Neural cell (in vitro differentiated cells): Measurements from ENCODE around the gene DIAPH2. TPM values are rescaled to one million over a fixed set of nuclear protein-coding genes. Genes with fewer than 3 reads are reported as not detected.

Experiments
- H2AFZ ChIP-seq: fragments of 200-600, 300-800 bp; sonication (generic), shearing (Covaris generic); 2 replicates; pipeline ENCODE4 v1.6.0; 2014; ENCODE audit warnings: low read depth, mild to moderate bottlenecking, antibody characterized with exemption, low read length, moderate library complexity
- H3F3A ChIP-seq: fragments of 200-600 bp; shearing (Covaris generic); 2 replicates; pipeline ENCODE4 v1.6.1; 2016; ENCODE audit warnings: mild to moderate bottlenecking, moderate library complexity, mixed read lengths, antibody characterized with exemption, low read length; ENCODE audit not compliant: insufficient read depth, poor library complexity, severe bottlenecking
- H3K27ac ChIP-seq: fragments of 200-600, 300-800 bp; sonication (generic), shearing (Covaris generic); 2 replicates; pipeline ENCODE4 v1.5.1; 2014; ENCODE audit warnings: mild to moderate bottlenecking, low read length, moderate library complexity
- H3K27me3 ChIP-seq: fragments of 300-800, 200-600 bp; sonication (generic), shearing (Covaris generic); 2 replicates; pipeline ENCODE4 v1.6.0; 2014; ENCODE audit warnings: mild to moderate bottlenecking, low read depth, low read length, moderate library complexity; ENCODE audit not compliant: insufficient read depth
- H3K36me3 ChIP-seq: fragments of 300-800, 200-600 bp; sonication (generic), shearing (Covaris generic); 2 replicates; pipeline ENCODE4 v1.5.1; 2014; ENCODE audit warnings: mild to moderate bottlenecking, antibody characterized with exemption, low read length, moderate library complexity; ENCODE audit not compliant: insufficient read depth
- H3K4me2 ChIP-seq: fragments of 300-800, 200-600 bp; sonication (generic), shearing (Covaris generic); 2 replicates; pipeline ENCODE4 v1.6.0; 2014; ENCODE audit warnings: mild to moderate bottlenecking, low read length
- H3K4me3 ChIP-seq: fragments of 300-800, 200-600 bp; sonication (generic), shearing (Covaris generic); 2 replicates; pipeline ENCODE4 v1.5.1; 2014; ENCODE audit warnings: mild to moderate bottlenecking, low read length, moderate library complexity
- H3K79me2 ChIP-seq: fragments of 200-600 bp; shearing (Covaris generic); replicated peaks from 2 replicates; pipeline ENCODE4 v1.6.0; 2014; ENCODE audit warnings: mild to moderate bottlenecking, low read length, moderate library complexity; ENCODE audit not compliant: insufficient read depth
- H3K9ac ChIP-seq: fragments of 300-800, 200-600 bp; sonication (generic), shearing (Covaris generic); 2 replicates; pipeline ENCODE4 v1.6.1; 2016; ENCODE audit warnings: mild to moderate bottlenecking, low read length, mixed read lengths
- H3K9me2 ChIP-seq: fragments of 200-600 bp; shearing (Covaris generic); 2 replicates; pipeline ENCODE4 v1.6.1; 2016; ENCODE audit warnings: mild to moderate bottlenecking, low read length, mixed read lengths; ENCODE audit not compliant: insufficient read depth
- H3K9me3 ChIP-seq: fragments of 200-600, 300-800 bp; sonication (generic), shearing (Covaris generic); 2 replicates; pipeline ENCODE4 v1.6.1; 2016; ENCODE audit warnings: mild to moderate bottlenecking, mixed run types, low read length, moderate library complexity, mixed read lengths
- H4K20me1 ChIP-seq: fragments of 200-600 bp; shearing (Covaris generic); 2 replicates; pipeline ENCODE4 v1.6.1; 2016; ENCODE audit warnings: mild to moderate bottlenecking, mixed run types; ENCODE audit not compliant: insufficient read depth
- CTCF ChIP-seq: fragments of 450-650 bp; IDR thresholded peaks from 2 replicates; pipeline ENCODE4 v1.5.1; 2014; ENCODE audit warnings: antibody characterized with exemption, mild to moderate bottlenecking, moderate library complexity; ENCODE audit not compliant: poor library complexity, severe bottlenecking
- EP300 ChIP-seq: fragments of 450-650 bp; conservative IDR thresholded peaks from 2 replicates; pipeline ENCODE4 v1.6.1; 2014; ENCODE audit warnings: antibody characterized with exemption, mild to moderate bottlenecking, moderate library complexity; ENCODE audit not compliant: poor library complexity, severe bottlenecking
- EZH2 ChIP-seq: fragments of 200-600, 300-800 bp; shearing (Covaris generic), sonication (generic); IDR thresholded peaks from 2 replicates; pipeline ENCODE4 v1.6.1; 2014; ENCODE audit warnings: antibody characterized with exemption, low read length, borderline replicate concordance, mild to moderate bottlenecking; ENCODE audit not compliant: insufficient read depth, poor library complexity, severe bottlenecking
- MXI1 ChIP-seq: fragments of 450-650 bp; conservative IDR thresholded peaks from 2 replicates; pipeline ENCODE4 v1.6.1; 2014; ENCODE audit warnings: antibody characterized with exemption, mild to moderate bottlenecking; ENCODE audit not compliant: poor library complexity, severe bottlenecking
- POLR2AphosphoS5 ChIP-seq: IDR thresholded peaks from 2 replicates; pipeline ENCODE4 v1.6.1; 2012
- RAD21 ChIP-seq: fragments of 450-650 bp; conservative IDR thresholded peaks from 2 replicates; pipeline ENCODE4 v1.6.1; 2014; ENCODE audit warnings: antibody characterized with exemption, mild to moderate bottlenecking, moderate library complexity
- SMC3 ChIP-seq: fragments of 450-650 bp; conservative IDR thresholded peaks from 2 replicates; pipeline ENCODE4 v1.6.1; 2014; ENCODE audit warnings: antibody characterized with exemption, mild to moderate bottlenecking, moderate library complexity; ENCODE audit not compliant: poor library complexity
- TAF1 ChIP-seq: IDR thresholded peaks from 2 replicates; pipeline ENCODE4 v1.6.1; 2012; ENCODE audit warnings: low read depth
- polyA plus RNA-seq: library from polyadenylated mRNA; depleted of rRNA; stranded (reverse); fragments of >200 nt; gene quantifications from 2 replicates; pipeline ENCODE4 v1.2.3, GENCODE V29; 2014
- TF ChIP-seq, protein P1 (sequence below): IDR thresholded peaks from 2 replicates; pipeline ENCODE4 v1.6.1; 2012; ENCODE audit warnings: borderline replicate concordance

Gene DIAPH2
- polyA plus RNA-seq, 1 donor from 2014 or later: 0.07 TPM

DNA sequence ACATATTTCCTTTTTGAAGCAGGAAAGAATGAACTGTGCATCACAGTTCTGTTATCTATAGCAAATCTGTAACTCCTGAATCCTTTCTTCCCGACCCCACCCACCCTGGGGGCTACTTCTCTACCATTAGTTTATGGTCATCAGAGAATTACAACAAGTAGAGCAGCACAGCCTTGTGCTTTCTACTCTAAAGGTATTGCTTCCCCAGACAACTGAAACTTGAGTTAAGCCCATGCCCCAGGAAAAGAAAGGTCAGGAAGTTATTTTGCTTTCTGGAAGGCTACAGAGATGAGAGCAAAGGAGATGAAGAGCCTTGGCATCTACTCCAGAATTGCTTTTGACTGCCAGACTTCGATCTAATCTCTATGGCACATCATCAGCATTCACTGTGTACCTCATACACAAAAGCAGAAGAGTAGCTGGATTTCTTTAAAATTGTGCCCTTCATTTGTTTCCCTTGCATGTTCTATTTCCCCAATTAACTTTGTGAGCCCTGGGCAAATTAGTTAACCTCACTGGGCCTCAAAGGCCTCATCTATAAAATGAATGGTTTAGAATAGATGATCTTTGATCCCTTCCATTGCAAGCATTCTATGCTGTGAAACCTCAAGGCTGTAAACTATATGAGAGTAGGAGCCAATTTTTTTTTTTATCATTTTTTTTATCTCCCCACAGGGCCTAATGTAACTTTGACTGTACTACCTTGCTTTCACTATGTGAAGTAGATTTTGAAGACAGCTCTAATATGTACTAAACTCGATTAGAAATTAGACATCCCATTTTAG, 794.7 kb downstream of the DIAPH2 start:
- no peaks in the 10 kb centered on the region for H3K9me2 ChIP-seq
- no peak overlapping the region for H3K4me3 ChIP-seq
- no peak overlapping the region for H3K4me2 ChIP-seq
- H3K9me3 ChIP-seq: no peaks in the 10 kb centered on the region
- H3K36me3 ChIP-seq: no peaks in the 10 kb centered on the region
- no peak overlapping the region for H2AFZ ChIP-seq
- no peak overlapping the region for H3K9ac ChIP-seq
- TF ChIP-seq POLR2AphosphoS5: no peak
- no peak for TF ChIP-seq CTCF
- no peak for TF ChIP-seq EZH2
- TF ChIP-seq, protein P1, sequence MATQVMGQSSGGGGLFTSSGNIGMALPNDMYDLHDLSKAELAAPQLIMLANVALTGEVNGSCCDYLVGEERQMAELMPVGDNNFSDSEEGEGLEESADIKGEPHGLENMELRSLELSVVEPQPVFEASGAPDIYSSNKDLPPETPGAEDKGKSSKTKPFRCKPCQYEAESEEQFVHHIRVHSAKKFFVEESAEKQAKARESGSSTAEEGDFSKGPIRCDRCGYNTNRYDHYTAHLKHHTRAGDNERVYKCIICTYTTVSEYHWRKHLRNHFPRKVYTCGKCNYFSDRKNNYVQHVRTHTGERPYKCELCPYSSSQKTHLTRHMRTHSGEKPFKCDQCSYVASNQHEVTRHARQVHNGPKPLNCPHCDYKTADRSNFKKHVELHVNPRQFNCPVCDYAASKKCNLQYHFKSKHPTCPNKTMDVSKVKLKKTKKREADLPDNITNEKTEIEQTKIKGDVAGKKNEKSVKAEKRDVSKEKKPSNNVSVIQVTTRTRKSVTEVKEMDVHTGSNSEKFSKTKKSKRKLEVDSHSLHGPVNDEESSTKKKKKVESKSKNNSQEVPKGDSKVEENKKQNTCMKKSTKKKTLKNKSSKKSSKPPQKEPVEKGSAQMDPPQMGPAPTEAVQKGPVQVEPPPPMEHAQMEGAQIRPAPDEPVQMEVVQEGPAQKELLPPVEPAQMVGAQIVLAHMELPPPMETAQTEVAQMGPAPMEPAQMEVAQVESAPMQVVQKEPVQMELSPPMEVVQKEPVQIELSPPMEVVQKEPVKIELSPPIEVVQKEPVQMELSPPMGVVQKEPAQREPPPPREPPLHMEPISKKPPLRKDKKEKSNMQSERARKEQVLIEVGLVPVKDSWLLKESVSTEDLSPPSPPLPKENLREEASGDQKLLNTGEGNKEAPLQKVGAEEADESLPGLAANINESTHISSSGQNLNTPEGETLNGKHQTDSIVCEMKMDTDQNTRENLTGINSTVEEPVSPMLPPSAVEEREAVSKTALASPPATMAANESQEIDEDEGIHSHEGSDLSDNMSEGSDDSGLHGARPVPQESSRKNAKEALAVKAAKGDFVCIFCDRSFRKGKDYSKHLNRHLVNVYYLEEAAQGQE: no peak
- TF ChIP-seq EP300: no peak
- H3K79me2 ChIP-seq: no peaks in the 10 kb centered on the region
- no peaks in the 10 kb centered on the region for H3K27me3 ChIP-seq
- H4K20me1 ChIP-seq: no peaks in the 10 kb centered on the region
- H3K27ac ChIP-seq: no peak overlapping the region
- no peaks in the 10 kb centered on the region for H3F3A ChIP-seq

- no peak overlapping the region for H3K27ac ChIP-seq
- no peaks in the 10 kb centered on the region for H3K79me2 ChIP-seq
- H3K4me3 ChIP-seq: no peak overlapping the region
These were observed 796.6 kb downstream of the DIAPH2 start for GRCh38 chrX:97481228-97481627.

More at GRCh38 chrX:97481228-97481627, 796.6 kb downstream of the DIAPH2 start:
- H2AFZ ChIP-seq: no peak overlapping the region
- no peak overlapping the region for H3K9ac ChIP-seq
- no peaks in the 10 kb centered on the region for H3K27me3 ChIP-seq
- H3F3A ChIP-seq: no peaks in the 10 kb centered on the region
- H4K20me1 ChIP-seq: no peaks in the 10 kb centered on the region
- no peak overlapping the region for H3K4me2 ChIP-seq
- TF ChIP-seq TAF1 (no peak), EZH2 (no peak), EP300 (no peak), POLR2AphosphoS5 (no peak), RAD21 (no peak), CTCF (no peak), MXI1 (no peak), SMC3 (no peak)
- TF ChIP-seq, protein P1: no peak
- no peaks in the 10 kb centered on the region for H3K9me3 ChIP-seq
- H3K36me3 ChIP-seq: no peaks in the 10 kb centered on the region
- no peaks in the 10 kb centered on the region for H3K9me2 ChIP-seq
